Left cardiac atrium (tissue), 4 donors: ENCODE results near the gene KIF20B. TPM values are rescaled to one million over a fixed set of nuclear protein-coding genes. Genes with fewer than 3 reads are reported as not detected.
"Not testable (repeated sequence)": the region's sequence is repeated elsewhere in the genome, so short reads cannot be mapped to it uniquely, and the experiment has no call there.

Experiments
- ATAC-seq, 2 donors: fragments of 200-7000 bp; cut with Tn5 transposase; one replicate each; pipeline ENCODE4 v1.9.1; 2020; ENCODE audit warnings: mild to moderate bottlenecking in 2 of 2, moderate library complexity in 2 of 2
- DNase-seq: peaks from one replicate; pipeline ENCODE4 v3.0.0-alpha.2; 2020
- intact Hi-C, 2 donors: fragments of 100-400 bp; cut with DNase I; formaldehyde crosslinking; loops; one replicate each; pipeline versions ENCODE4 v1.14.1 to v1.15.1; 2022 to 2023
- total RNA-seq, 2 donors: library from RNA; stranded (reverse); fragmentation: NEBNext Ultra II Directional; extraction: Animal tissue kit (Norgen Biotek cat#: 25700); gene quantifications; one replicate each; pipeline ENCODE4 v1.2.1, GENCODE V29; 2021
- donor health status: DM: no; HTN: yes; CAD: no.
- donor health status: DM: no; HTN: yes; CAD: no; lungs with severe emphysema.
- donor health status: DM: yes; HTN: yes; CAD: no.
- donor health status: Dilated cardiomyopathy.

The KIF20B gene
- total RNA-seq, 2 donors from 2014 or later = 1.6 to 4.0 TPM

DNA sequence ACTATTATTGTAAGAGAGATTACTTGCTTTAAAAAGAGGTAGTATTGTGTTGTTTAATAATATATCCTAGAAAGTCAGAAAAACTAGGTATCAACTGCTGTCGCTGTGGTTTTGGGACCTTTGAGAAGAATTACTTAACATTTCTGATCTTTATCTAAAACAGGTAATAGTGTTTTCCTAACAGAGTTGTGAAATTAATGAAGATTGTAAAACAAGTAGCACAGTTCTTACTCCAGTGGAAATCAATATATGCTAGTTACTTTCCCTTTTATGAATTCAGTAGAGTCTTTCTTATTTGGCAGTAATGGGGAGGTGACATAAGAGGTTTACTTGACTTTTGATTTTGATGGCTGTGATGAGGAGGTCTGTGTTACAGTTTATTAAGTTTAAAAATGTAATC is 58.1 kb downstream of the KIF20B start:
- intact Hi-C loops = no loop called here
- ATAC-seq (no peak), DNase-seq (no peak)

DNA sequence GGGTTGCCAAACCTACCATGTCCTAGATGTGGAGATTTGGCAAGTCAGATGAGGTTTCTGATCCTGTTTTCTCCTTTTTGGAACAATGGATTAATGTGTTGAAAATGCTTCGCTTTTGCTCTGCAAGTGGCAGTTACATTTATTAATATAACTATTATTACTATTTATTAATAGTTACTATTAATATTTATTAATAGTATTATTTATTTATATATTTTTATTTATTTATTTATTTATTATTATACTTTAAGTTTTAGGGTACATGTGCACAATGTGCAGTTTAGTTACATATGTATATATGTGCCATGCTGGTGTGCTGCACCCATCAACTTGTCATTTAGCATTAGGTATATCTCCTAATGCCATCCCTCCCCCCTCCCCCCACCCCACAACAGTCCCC is 62.3 kb downstream of the KIF20B start:
- ATAC-seq, DNase-seq, intact Hi-C loops: not testable (repeated sequence)

DNA sequence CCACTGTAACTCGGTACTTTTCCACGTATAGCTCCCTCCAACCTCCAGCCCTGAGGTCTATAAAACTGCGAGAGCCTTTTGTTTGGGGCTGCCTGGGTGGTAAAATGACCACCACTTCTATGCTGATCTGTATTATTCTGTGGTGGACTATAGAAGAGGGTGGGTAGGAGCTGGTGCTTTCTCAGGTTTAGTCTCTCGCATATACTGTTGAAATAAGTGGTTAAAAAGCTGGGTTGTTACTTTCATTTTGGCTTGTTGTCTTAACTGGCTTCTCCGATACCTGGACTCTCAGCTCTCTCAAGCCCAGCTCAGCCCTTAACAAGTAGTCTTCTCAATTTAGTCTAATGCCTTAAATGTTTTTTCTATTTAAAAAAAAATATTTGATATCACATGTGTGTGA is 70.3 kb downstream of the KIF20B start:
- ATAC-seq = no peak
- no peak for DNase-seq
- intact Hi-C loops = no loop called here

DNA sequence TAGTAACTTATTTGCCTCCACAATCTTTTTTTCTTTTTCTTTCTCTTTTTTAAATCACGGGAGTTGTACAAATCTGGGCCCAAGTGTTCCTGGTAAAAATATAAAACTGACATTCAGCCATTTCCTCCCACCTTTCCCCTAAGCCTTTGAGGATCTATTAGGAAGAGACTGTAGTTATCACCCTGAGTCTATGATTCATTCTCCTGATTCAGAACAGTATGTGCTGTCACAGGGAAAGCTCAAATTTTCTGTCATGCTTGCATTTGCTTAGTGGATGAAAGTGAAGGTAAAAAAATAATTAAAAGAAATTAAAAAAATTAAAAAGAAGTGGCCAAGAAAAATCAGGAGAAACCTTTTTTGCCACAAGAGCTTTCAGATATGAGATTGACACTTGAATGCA is 71.7 kb downstream of the KIF20B start:
- intact Hi-C loops = no loop called here
- DNase-seq = no peak
- ATAC-seq = no peak

DNA sequence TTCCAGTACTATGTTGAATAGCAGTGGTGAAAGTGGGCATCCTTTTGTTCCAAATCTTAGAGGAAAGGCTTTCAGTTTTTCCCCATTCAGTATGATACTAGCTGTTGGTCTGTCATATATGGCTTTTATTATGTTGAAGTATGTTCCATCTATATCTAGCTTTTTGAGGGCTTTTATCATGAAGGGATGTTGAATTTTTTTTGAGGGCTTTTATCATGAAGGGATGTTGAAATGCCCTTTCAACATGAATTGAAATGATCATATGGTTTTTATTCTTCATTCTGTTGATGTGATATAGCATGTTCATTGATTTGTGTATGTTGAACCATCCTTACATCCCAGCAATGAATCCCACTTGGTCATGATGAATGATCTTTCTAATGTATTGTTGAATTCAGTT is 75.3 kb downstream of the KIF20B start:
- intact Hi-C loops = no loop called here
- ATAC-seq = no peak
- no peak for DNase-seq

DNA sequence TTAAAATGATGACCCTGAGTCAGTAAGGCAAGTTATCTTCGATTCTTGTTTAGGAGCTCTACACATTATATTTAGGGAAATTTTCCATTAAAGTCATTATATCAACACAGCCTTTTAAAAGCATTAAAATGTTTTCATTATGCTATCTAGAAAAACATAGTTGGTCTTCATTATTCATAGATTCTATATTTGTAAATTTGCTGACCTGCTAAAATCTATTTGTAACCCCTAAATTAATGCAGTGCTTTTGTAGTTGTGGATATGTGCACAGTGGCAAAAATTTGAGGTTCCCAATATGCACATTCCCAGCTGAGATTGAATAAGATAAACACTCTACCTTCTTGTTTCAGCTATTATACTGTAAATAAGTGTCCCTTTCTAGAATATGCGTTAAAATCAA is 81.1 kb downstream of the KIF20B start:
- no peak for DNase-seq
- intact Hi-C loops = no loop called here
- ATAC-seq = no peak

DNA sequence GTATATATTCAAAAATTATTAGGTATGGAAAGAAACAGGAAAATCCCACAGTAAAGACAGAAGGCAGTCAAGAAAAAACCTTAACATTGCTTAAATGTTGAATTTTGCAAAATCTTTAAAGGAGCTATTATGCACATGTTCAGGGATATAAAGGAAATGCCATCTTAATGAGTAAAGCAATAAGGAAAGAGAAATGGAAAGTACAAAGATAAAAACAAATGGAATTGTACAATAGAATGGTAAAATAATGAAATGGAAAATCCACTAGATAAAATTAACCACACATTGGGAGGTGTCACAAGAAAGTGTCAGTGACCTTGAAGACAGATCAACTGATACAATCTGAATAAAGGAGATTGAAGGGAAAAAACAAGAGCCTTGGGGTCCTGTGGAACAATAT is 82.0 kb downstream of the KIF20B start:
- intact Hi-C loops = no loop called here
- ATAC-seq = no peak

DNA sequence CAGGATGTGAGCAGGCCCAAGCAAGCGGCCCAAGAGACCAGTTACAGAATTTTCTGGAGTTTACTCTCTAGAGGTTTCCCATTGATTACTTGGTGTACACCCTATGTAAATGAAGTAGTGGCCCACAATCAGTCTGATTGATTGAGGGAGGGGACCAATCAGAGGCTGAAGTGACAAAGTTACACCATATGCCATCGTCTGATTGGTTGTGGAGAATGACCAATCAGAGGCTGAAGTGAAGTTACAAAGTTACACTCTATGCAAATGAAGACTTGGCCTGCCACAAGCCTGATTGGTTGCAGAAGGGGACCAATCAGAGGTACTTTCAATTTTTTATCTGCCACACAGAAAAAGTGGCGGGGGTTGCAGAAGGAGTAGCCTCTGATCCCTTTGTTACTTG is 83.7 kb downstream of the KIF20B start:
- intact Hi-C loops = no loop called here
- no peak for DNase-seq
- ATAC-seq = no peak

More for the DNA sequence above, 82.0 kb downstream of the KIF20B start:
- DNase-seq = no peak

DNA sequence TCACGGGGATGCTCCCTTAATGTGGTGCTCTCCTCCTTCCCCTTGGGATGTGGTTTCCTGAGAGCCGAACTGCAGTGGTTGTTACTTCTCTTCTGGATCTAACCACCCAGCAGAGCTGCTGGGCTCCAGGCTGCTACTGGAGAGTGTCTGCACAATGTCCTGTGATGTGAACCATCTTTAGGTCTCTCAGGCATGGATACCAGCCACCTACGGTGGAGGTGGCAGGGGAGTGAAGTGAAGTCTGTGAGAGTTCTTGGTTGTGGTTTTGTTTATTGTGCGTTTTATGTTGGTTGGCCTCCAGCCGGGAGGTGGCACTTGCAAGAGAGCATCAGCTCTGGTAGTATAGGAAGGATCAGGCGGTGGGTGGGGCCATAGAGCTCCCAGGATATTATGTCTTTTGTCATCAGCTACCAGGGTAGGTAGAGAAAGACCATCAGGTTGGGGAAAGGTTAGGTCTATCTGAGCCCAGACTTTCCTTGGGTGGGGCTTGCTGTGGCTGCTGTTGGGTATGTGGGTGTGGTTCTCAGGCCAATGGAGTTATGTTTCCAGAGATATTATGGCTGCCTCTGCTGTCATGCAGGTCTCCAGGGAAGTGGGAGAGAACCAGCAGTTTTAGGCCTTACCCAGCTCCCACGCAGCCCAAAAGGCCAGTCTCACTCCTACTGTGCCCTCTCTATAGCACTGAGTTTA is 87.9 kb downstream of the KIF20B start:
- ATAC-seq (no peak), DNase-seq (no peak)
- intact Hi-C loops = no loop called here

DNA sequence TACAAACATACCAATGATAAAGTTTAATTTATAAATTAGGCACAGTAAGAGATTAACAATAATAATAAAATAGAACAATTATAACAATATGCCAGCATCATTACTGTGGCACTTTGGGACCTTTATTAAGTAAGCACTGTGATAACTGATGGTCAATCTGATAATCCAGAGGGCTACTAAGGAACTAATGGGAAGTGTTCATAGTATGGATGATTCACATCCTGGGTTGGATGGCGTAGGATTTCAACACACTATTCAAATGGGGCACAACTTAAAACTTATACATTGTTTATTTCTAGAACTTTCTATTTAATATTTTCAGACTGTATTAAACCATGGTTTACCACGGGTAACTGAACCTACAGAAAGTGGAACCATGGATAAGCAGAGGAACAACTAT is 90.8 kb downstream of the KIF20B start:
- intact Hi-C loops = loop anchor here in 1 of 2 donors (5.0 to 10.0 kb wide), 3 partner anchors 353 to 1075 kb away; no protein-coding TSS in a partner anchor
- no peak for DNase-seq
- no peak for ATAC-seq

DNA sequence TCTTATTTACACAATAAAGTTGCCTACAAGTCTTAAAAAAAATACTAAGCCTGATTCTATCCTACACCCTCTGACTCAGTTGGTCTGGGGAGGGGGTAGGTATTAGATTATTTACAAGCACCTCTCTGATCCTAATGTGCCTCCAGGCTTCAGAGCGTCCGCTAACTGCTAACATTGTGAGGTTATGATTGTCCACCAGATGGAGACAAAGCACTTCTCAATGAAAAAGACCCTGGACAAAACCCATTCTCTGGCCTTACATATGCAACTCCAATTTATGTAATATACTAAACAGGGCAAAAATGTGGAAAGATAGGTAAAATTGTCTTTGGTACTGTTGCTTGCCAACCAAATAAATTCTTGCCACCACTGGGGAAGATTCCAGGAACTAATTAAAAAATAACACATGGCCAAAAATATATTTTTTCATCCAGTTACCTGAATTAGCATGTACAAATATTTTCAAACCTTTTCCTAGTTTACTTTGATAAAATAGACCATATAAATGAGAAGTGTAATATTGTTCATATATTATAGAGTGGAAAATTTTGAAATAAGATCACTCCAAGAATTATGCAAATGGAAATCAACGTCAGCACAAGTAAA is 92.4 kb downstream of the KIF20B start:
- DNase-seq = no peak
- intact Hi-C loops = loop anchor here in 1 of 2 donors (2.0 to 10.0 kb wide), 4 partner anchors 351 to 1074 kb away; no protein-coding TSS in a partner anchor
- peak; percentile 61 to 76 for ATAC-seq

DNA sequence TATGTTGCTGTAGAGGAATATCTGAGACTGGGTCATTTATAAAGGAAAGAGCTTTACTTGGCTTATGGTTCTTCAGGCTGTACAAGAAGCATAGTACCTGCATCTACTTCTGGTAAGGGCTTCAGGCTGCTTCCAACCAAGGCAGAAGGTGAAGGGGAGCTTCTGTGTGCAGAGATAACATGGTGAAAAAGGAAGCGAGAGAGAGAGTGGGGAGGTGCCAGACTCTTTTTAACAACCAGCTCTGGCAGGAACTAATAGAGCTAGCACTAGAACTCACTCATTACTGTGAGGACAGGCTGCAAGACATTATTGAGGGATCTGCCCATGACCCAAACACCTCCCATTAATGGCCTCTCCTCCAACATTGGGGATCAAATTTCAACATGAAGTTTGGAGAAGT is 94.5 kb downstream of the KIF20B start:
- ATAC-seq (no peak), DNase-seq (no peak)
- intact Hi-C loops = loop anchor here in 1 of 2 donors (2.0 to 10.0 kb wide), 3 partner anchors 349 to 993 kb away; no protein-coding TSS in a partner anchor

DNA sequence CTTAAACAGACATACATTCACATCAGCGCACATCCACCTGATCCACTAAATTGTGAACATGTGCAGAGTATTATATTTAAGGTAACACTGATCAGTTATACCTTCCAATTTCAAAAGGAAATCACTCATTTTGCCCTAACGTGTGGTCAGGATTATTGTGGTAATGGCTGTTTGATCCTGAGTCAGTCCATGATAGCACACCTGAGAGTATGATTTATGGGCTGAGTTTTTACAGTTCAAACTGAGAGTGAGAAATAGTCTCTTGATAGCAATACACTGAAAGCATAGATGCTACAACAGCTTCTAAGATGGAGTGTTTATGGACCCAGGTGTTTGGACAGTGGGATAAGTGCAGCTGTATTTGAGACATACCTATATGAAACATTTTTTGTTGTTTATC is 96.7 kb downstream of the KIF20B start:
- ATAC-seq (no peak), DNase-seq (no peak)
- intact Hi-C loops = loop anchor here in 1 of 2 donors (10.0 kb wide), 2 partner anchors 347 to 797 kb away; no protein-coding TSS in a partner anchor

DNA sequence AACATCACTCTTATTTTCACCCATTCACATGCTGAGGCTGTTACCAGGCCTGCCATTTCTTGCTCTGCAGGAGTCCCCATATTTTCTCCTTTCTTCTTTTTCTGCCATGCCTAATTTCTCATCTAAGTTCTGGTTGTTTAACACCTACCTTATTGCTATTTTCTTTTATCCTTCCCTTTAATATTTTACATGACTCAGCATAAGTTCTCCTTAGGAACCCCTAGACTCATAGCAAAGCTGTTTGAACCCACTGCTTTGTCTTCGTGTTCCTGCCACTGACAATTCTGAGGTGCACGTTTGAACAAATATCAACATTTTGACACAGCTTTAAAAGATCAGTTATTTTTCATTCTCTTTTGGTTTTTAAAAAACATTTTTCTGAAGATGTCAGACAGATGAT is 98.2 kb downstream of the KIF20B start:
- ATAC-seq (no peak), DNase-seq (no peak)
- intact Hi-C loops = loop anchor here in 1 of 2 donors (10.0 kb wide), 2 partner anchors 345 to 795 kb away; no protein-coding TSS in a partner anchor

DNA sequence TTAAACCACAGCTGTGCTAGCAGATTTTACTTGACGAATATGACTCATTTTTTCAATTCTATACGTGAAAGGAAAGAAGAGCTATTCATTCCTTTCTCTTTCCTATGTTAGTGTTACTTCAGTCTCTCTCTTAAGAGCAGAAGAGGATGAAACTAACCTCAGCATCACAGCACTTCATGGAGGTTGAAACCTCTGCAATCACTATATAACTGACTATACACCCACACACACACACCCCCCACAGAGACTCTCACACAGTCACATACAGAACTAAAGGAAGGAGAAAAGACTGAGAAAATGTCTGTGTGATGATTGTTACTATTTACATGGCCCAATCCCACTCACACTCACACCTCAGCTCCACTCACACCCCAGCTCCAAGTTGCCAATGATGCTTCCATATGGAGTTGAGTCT is 104.2 kb downstream of the KIF20B start:
- no peak for DNase-seq
- ATAC-seq = no peak
- intact Hi-C loops = no loop called here

DNA sequence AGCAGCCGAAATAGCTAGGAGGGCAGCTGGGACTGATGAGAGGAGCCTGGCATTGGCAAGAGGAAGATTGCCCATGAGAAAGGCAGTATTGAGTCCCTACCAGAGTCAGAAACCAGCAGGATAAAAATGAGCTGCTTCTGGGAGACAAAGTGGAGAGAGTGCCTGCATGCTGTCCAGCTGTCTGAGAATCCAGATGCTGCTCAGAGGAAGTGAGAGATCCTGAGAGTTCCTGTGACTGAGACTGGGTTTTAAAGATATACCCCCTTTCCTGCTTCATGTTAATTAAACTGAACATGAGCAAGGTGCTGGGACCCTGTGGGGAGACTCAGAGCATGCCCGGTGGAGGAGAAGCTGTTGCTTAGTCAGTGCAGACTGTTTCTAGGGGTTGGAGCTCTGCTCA is 107.5 kb downstream of the KIF20B start:
- ATAC-seq (no peak), DNase-seq (no peak)
- intact Hi-C loops = no loop called here

DNA sequence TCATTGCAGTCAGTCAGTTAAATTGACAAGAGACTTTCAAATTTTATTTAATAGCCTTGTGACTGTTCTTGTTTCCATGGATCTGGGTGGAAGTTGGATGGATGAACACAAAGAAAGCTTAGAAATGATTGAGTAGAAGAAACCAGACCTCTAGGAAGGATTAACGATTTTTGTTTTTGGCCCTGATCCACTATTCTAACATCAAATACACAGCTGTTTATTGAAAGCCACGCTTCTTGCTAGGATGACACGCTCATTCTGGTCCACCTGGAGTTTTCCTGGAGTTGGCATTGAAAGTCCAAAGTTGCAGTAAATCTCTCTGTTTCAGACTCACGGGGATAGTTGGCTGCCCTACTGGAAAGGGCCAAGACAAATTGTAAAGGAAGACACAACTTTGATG is 108.4 kb downstream of the KIF20B start:
- no peak for ATAC-seq
- intact Hi-C loops = no loop called here
- no peak for DNase-seq

DNA sequence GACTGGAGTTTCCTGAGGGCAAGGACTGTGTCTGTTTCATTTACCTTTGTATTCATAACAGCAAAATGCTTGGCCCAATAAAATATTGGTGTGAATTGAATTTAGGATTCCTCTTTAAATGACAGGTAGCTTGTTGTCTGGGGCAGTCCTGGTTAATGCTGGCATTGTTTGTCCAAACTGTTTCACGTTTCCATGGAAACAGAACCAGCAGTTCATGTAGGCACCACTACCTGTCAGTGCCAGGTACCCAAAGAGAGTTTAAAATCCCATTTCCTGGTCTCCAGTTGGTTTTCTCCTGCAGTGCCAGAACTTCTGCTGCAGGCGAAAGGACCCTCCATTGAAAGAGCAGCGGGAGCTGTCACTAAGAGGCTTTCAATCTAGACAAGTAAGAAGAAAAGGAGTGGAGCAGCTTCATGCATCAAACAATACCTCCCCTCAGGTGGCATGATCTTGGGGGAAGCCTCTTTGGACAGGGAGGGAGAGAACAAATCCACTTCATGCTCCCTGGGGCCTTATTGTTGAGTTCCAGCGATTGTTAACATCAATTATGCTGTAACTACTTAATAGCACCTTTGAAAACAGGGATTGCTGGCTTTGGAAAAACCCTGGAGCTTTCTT is 109.6 kb downstream of the KIF20B start:
- intact Hi-C loops = no loop called here
- no peak for DNase-seq
- ATAC-seq = no peak

DNA sequence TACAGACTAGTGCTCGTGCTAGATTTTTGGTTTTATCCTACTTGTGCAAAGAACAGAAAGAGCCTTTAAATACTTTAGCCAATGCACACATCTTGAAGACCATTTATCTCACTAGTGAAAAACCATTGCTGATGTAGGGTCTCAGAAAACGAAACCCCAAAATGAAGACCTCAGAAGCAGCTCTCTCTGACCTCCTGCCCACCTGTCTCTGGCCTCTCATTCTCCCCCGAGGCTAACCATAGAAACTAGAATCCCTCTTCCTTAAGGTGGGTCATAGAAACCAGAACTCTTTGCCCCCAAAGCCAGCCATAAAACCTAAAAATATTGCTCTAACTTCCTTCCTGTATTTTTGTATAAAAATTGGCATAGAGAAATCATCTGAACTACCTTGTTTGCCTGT is 112.2 kb downstream of the KIF20B start:
- DNase-seq (no peak), ATAC-seq (no peak)
- intact Hi-C loops = no loop called here

DNA sequence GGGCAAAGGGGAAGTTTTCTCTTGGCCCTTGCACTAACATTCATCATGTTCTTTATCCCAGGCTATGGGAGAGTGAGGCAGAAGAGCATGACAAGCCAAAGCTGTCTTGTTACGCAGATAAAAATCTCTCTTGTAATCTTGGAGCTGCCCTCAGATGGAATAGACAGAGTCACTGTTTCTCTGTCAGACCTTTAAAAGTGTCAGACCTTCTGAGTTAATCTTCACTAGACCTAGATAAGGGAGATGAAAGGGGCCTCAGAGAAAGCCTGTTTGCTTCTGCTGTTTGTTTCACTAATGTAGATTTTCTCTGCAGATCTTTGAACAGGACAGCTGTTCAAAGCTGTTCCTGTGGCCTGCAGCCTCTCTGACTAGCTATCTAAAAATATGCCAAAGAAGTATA is 112.9 kb downstream of the KIF20B start:
- ATAC-seq (no peak), DNase-seq (no peak)
- intact Hi-C loops = no loop called here
